Stimulated activated naive CD8-positive, alpha-beta T cell treated with anti-CD3 and anti-CD28 coated beads, Interleukin-15, amount 100 ng/mL, for 72 hours (primary cell): Measurements from ENCODE around the gene FRMPD1.

Source experiments
- ATAC-seq: fragments of 150-1000 bp; cut with Tn5 transposase; 2 replicates; pipeline ENCODE4 v1.10.0; 2021; ENCODE audit warnings: mild to moderate bottlenecking, moderate library complexity
- DNase-seq, 2 donors: peaks; one replicate each; pipeline ENCODE4 v3.0.0; 2021 to 2022
- H3K27ac Mint-ChIP-seq, 2 donors: one replicate each; pipeline ENCODE4 v1.8.0; 2022; ENCODE audit warnings: mild to moderate bottlenecking in 2 of 2, mixed read lengths in 2 of 2, moderate library complexity in 2 of 2
- H3K27me3 Mint-ChIP-seq: one replicate; pipeline ENCODE4 v1.8.0; 2022; ENCODE audit warnings: mixed read lengths
- H3K4me1 Mint-ChIP-seq: one replicate; pipeline ENCODE4 v1.8.0; 2022; ENCODE audit warnings: mild to moderate bottlenecking, mixed read lengths
- H3K4me3 Mint-ChIP-seq, 2 donors: one replicate each; pipeline ENCODE4 v1.8.0; 2022; ENCODE audit warnings: mild to moderate bottlenecking in 2 of 2, mixed read lengths in 2 of 2, moderate library complexity in 1 of 2
- H3K9me3 Mint-ChIP-seq, 2 donors: one replicate each; pipeline ENCODE4 v1.8.0; 2022; ENCODE audit warnings: mixed read lengths in 2 of 2

FRMPD1 gene

GRCh38 chr9:37621273-37622121 is 29.3 kb upstream of the FRMPD1 start:
- Mint-ChIP-seq H3K9me3 (no peaks in the 10 kb centered on the region), H3K27ac (peak overlapping the region in 1 of 2 donors; percentile 1), H3K4me1 (no peaks in the 10 kb centered on the region), H3K27me3 (no peaks in the 10 kb centered on the region), H3K4me3 (no peak overlapping the region)
- no peak for DNase-seq
- ATAC-seq, result no peak

GRCh38 chr9:37622462-37622861 is 28.3 kb upstream of the FRMPD1 start:
- Mint-ChIP-seq H3K4me1 (no peaks in the 10 kb centered on the region), H3K27ac (no peak overlapping the region), H3K27me3 (no peaks in the 10 kb centered on the region), H3K9me3 (no peaks in the 10 kb centered on the region), H3K4me3 (no peak overlapping the region)
- no peak for DNase-seq
- no peak for ATAC-seq

- Mint-ChIP-seq H3K4me1 (no peaks in the 10 kb centered on the region), H3K27me3 (no peaks in the 10 kb centered on the region), H3K9me3 (no peaks in the 10 kb centered on the region), H3K27ac (peak overlapping the region in 1 of 2 donors; percentile 24), H3K4me3 (no peak overlapping the region)
- DNase-seq (no peak), ATAC-seq (no peak)
These were observed 27.5 kb upstream of the FRMPD1 start for GRCh38 chr9:37623267-37623666.

GRCh38 chr9:37624073-37624472 is 26.7 kb upstream of the FRMPD1 start:
- no peak for DNase-seq
- Mint-ChIP-seq H3K27me3 (no peaks in the 10 kb centered on the region), H3K4me1 (no peaks in the 10 kb centered on the region), H3K27ac (no peak overlapping the region), H3K4me3 (no peak overlapping the region), H3K9me3 (no peaks in the 10 kb centered on the region)
- no peak for ATAC-seq

GRCh38 chr9:37625036-37625757 is 25.6 kb upstream of the FRMPD1 start:
- no peak overlapping the region for H3K4me3 Mint-ChIP-seq
- ATAC-seq, result no peak
- no peaks in the 10 kb centered on the region for H3K27me3 Mint-ChIP-seq
- H3K27ac Mint-ChIP-seq, result no peak overlapping the region
- no peak for DNase-seq
- no peaks in the 10 kb centered on the region for H3K9me3 Mint-ChIP-seq
- no peaks in the 10 kb centered on the region for H3K4me1 Mint-ChIP-seq

GRCh38 chr9:37625758-37626147 is 25.0 kb upstream of the FRMPD1 start:
- no peaks in the 10 kb centered on the region for H3K27me3 Mint-ChIP-seq
- ATAC-seq (no peak), DNase-seq (no peak)
- H3K9me3 Mint-ChIP-seq, result no peaks in the 10 kb centered on the region
- no peak overlapping the region for H3K4me3 Mint-ChIP-seq
- no peaks in the 10 kb centered on the region for H3K4me1 Mint-ChIP-seq
- no peak overlapping the region for H3K27ac Mint-ChIP-seq

GRCh38 chr9:37626708-37627292 is 24.0 kb upstream of the FRMPD1 start:
- Mint-ChIP-seq H3K27ac (no peak overlapping the region), H3K4me1 (no peaks in the 10 kb centered on the region), H3K4me3 (no peak overlapping the region), H3K27me3 (no peaks in the 10 kb centered on the region), H3K9me3 (no peaks in the 10 kb centered on the region)
- ATAC-seq (no peak), DNase-seq (no peak)

GRCh38 chr9:37632479-37632878 is 18.3 kb upstream of the FRMPD1 start:
- peaks cover 20% of the 10 kb centered on the region for H3K27me3 Mint-ChIP-seq
- no peak overlapping the region for H3K4me3 Mint-ChIP-seq
- H3K9me3 Mint-ChIP-seq, result no peaks in the 10 kb centered on the region
- DNase-seq, result no peak
- ATAC-seq, result no peak
- H3K4me1 Mint-ChIP-seq, result no peaks in the 10 kb centered on the region
- H3K27ac Mint-ChIP-seq, result no peak overlapping the region

- H3K4me3 Mint-ChIP-seq, result no peak overlapping the region
- H3K27ac Mint-ChIP-seq, result no peak overlapping the region
- no peak for DNase-seq
- peaks cover 20% of the 10 kb centered on the region for H3K27me3 Mint-ChIP-seq
- no peak for ATAC-seq
- H3K4me1 Mint-ChIP-seq, result no peaks in the 10 kb centered on the region
- no peaks in the 10 kb centered on the region for H3K9me3 Mint-ChIP-seq
These were observed 14.9 kb upstream of the FRMPD1 start for GRCh38 chr9:37635808-37636207.

- no peaks in the 10 kb centered on the region for H3K9me3 Mint-ChIP-seq
- peaks cover 20% of the 10 kb centered on the region for H3K27me3 Mint-ChIP-seq
- ATAC-seq, result no peak
- no peak overlapping the region for H3K4me3 Mint-ChIP-seq
- H3K27ac Mint-ChIP-seq, result peak overlapping the region in 1 of 2 donors; percentile 7
- no peaks in the 10 kb centered on the region for H3K4me1 Mint-ChIP-seq
- no peak for DNase-seq
These were observed 14.0 kb upstream of the FRMPD1 start for GRCh38 chr9:37636511-37637448.

- Mint-ChIP-seq H3K27ac (no peak overlapping the region), H3K4me1 (no peaks in the 10 kb centered on the region), H3K4me3 (no peak overlapping the region), H3K27me3 (peaks cover 35% of the 10 kb centered on the region), H3K9me3 (no peaks in the 10 kb centered on the region)
- ATAC-seq, result no peak
- no peak for DNase-seq
These were observed 11.5 kb upstream of the FRMPD1 start for GRCh38 chr9:37639109-37639762.

- Mint-ChIP-seq H3K4me1 (no peaks in the 10 kb centered on the region), H3K9me3 (no peaks in the 10 kb centered on the region), H3K4me3 (no peak overlapping the region), H3K27ac (no peak overlapping the region), H3K27me3 (peaks cover 35% of the 10 kb centered on the region)
- ATAC-seq, result no peak
- no peak for DNase-seq
These were observed 10.9 kb upstream of the FRMPD1 start for GRCh38 chr9:37639841-37640240.

- Mint-ChIP-seq H3K27ac (no peak overlapping the region), H3K4me3 (no peak overlapping the region)
- no peak for DNase-seq
These were observed 10.5 kb upstream of the FRMPD1 start for GRCh38 chr9:37640246-37640645.

GRCh38 chr9:37641331-37641730 is 9.4 kb upstream of the FRMPD1 start:
- ATAC-seq (no peak), DNase-seq (no peak)
- Mint-ChIP-seq H3K9me3 (no peaks in the 10 kb centered on the region), H3K27ac (no peak overlapping the region), H3K4me1 (no peaks in the 10 kb centered on the region), H3K27me3 (peaks cover 32% of the 10 kb centered on the region), H3K4me3 (no peak overlapping the region)

More at GRCh38 chr9:37640246-37640645, 10.5 kb upstream of the FRMPD1 start:
- Mint-ChIP-seq H3K4me1 (no peaks in the 10 kb centered on the region), H3K27me3 (peaks cover 36% of the 10 kb centered on the region), H3K9me3 (no peaks in the 10 kb centered on the region)
- ATAC-seq, result no peak

GRCh38 chr9:37643214-37643613 is 7.5 kb upstream of the FRMPD1 start:
- ATAC-seq, result no peak
- no peak for DNase-seq
- no peak overlapping the region for H3K4me3 Mint-ChIP-seq
- H3K27me3 Mint-ChIP-seq, result peaks cover 51% of the 10 kb centered on the region
- H3K4me1 Mint-ChIP-seq, result no peaks in the 10 kb centered on the region
- no peak overlapping the region for H3K27ac Mint-ChIP-seq
- no peaks in the 10 kb centered on the region for H3K9me3 Mint-ChIP-seq
